ENCODE measurements around the gene C1QTNF1.

DNA sequence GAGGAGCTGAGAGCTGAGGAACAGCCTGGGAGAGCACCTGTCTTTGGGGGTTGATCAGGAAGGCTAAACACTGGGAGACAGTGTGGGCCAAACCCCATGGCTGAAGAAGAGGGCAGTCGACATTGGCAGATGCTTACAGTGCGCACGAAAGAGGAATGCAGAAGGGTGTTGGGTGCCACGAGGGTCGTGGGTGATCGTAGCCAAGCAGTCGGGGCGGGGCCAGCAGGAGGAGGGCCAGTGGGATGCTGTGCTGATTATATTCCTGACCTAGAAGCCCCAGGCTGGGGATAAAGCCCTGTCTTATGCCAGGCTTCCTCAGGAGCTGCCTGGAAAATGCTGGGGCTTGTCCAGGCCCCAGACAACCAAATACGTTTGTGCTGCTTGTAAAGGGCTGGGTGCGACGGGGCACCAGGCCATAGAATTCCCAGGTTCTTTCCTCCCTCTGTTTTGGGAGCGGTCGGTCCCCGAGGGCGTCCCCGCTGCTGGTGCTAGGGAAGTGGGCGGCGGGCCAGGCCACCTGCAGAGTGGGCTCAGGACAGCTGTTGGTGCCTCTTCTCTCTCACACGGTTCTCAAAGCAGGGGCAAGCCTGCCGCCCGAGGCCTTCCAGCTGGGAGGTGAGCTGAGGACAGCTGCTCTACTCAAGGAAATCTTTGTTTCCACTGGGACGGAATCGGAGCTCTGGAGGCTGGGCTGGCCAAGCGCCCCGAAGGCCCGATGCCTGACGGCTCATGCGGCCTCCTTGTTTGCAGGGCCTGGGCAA, 10.0 kb downstream of the C1QTNF1 start:
- TF ChIP-seq GATA2 (IDR thresholded peaks at IDR 0.05; ENCODE audit: low read depth, low read length) (no peak), GATA3 (IDR thresholded peaks at IDR 0.05; ENCODE audit: low read depth, low read length) (no peak)
